ENCODE results near the gene PPT1. TPM values are rescaled to one million over a fixed set of nuclear protein-coding genes. Genes with fewer than 3 reads are reported as not detected.
A peak's percentile ranks its signal among the peaks of the same experiment; 100 is the strongest.

The PPT1 gene
- total and polyA plus RNA-seq, 2 of the 8 experiments (the other 6 are each of a cell fraction or from before 2014, with no cell fraction given), result 77.1 to 150 TPM

- TF ChIP-seq MAFK (IDR thresholded peaks at IDR 0.05; ENCODE audit: low read depth, low read length), result no peak
- no peak for TF ChIP-seq TEAD4 (IDR thresholded peaks at IDR 0.05; ENCODE audit: low read depth, low read length)
- no peak for TF ChIP-seq BCL11A (IDR thresholded peaks at IDR 0.05; ENCODE audit: low read depth in 2 of 2, low read length in 2 of 2)
- peak; percentile 97 for TF ChIP-seq MAX (IDR thresholded peaks at IDR 0.05)
- 0 out of 2 replicates have a peak, but pooled peaks have one; percentile 11 for TF ChIP-seq CHD2 (IDR thresholded peaks at IDR 0.05; ENCODE audit: low read length)
- no peak for TF ChIP-seq CBX5 (IDR thresholded peaks at IDR 0.05; ENCODE audit: low read depth, low read length)
- TF ChIP-seq SP2 (IDR thresholded peaks at IDR 0.05; ENCODE audit: low read length), result no peak
- TF ChIP-seq RNF2 (IDR thresholded peaks at IDR 0.05; ENCODE audit: borderline replicate concordance, low read depth, low read length, missing control alignments, poor library complexity, severe bottlenecking), result no peak
- TF ChIP-seq YY1 (IDR thresholded peaks at IDR 0.05; ENCODE audit: low read depth, low read length), result peak; percentile 96
- no peak for TF ChIP-seq CBX8 (IDR thresholded peaks at IDR 0.05; ENCODE audit: borderline replicate concordance, low read depth, low read length)
- peak in 1 of 2 experiments; percentile 86; a peak in 2 of 4 replicates for TF ChIP-seq SIN3A (conservative IDR thresholded peaks at IDR 0.05 in 1 of 2, IDR thresholded peaks at IDR 0.05 in 1 of 2; ENCODE audit: low read depth in 1 of 2, low read length in 2 of 2)
- no peak for TF ChIP-seq RFX5 (IDR thresholded peaks at IDR 0.05; ENCODE audit: borderline replicate concordance, low read depth, low read length)
- TF ChIP-seq POLR2A (IDR thresholded peaks at IDR 0.05; ENCODE audit: control extremely low read depth in 1 of 2, low read depth in 2 of 2, low read length in 2 of 2), result peak; percentile 84 to 85
- TF ChIP-seq TAF7 (optimal IDR thresholded peaks at IDR 0.05; ENCODE audit: borderline replicate concordance, low read depth, low read length), result peak; percentile 46
- peak; percentile 68; the same call in 1 of the 2 replicates for TF ChIP-seq ATF3 (IDR thresholded peaks at IDR 0.05; ENCODE audit: insufficient read depth, low read depth, low read length)
- TF ChIP-seq EGR1 (IDR thresholded peaks at IDR 0.05; ENCODE audit: borderline replicate concordance, low read depth, low read length), result no peak
- TF ChIP-seq KDM4A (IDR thresholded peaks at IDR 0.05; ENCODE audit: low read depth, low read length, severe bottlenecking), result peak; percentile 92
- TF ChIP-seq RXRA (IDR thresholded peaks at IDR 0.05; ENCODE audit: insufficient read depth, low read depth, low read length), result no peak
- no peak for TF ChIP-seq POU5F1 (IDR thresholded peaks at IDR 0.05; ENCODE audit: low read depth, low read length)
- TF ChIP-seq SUZ12 (IDR thresholded peaks at IDR 0.05; ENCODE audit: low read length), result no peak
- peak; percentile 94 for TF ChIP-seq TAF1 (IDR thresholded peaks at IDR 0.05; ENCODE audit: low read depth, low read length)
- peak; percentile 93 for TF ChIP-seq PHF8 (conservative IDR thresholded peaks at IDR 0.05; ENCODE audit: low read depth, low read length)
- TF ChIP-seq GABPA (IDR thresholded peaks at IDR 0.05; ENCODE audit: borderline replicate concordance, insufficient read depth, low read length), result no peak
These were observed at the start of gene PPT1 (continued) for GRCh38 chr1:40096977-40097782.

Measured in H1 (cell line).